ENCODE results near the gene RTN1.

RTN1 gene

GRCh38 chr14:59629444-59630287 is 240.9 kb downstream of the RTN1 start:
- no peak overlapping the region for H3K4me3 ChIP-seq (ENCODE audit: low read depth, low read length)
- DNase-seq (ENCODE audit: low read depth) = no peak
- TF ChIP-seq CTCF (IDR thresholded peaks at IDR 0.05; ENCODE audit: insufficient read depth, low read depth, low read length, missing control alignments) = no peak

GRCh38 chr14:59627011-59627520 is 243.5 kb downstream of the RTN1 start:
- no peak overlapping the region for H3K4me3 ChIP-seq (ENCODE audit: low read depth, low read length)
- DNase-seq (ENCODE audit: low read depth) = no peak
- no peak for TF ChIP-seq CTCF (IDR thresholded peaks at IDR 0.05; ENCODE audit: insufficient read depth, low read depth, low read length, missing control alignments)

GRCh38 chr14:59622631-59623030 is 247.9 kb downstream of the RTN1 start:
- no peak for DNase-seq (ENCODE audit: low read depth)
- H3K4me3 ChIP-seq (ENCODE audit: low read depth, low read length) = no peak overlapping the region
- no peak for TF ChIP-seq CTCF (IDR thresholded peaks at IDR 0.05; ENCODE audit: insufficient read depth, low read depth, low read length, missing control alignments)

GRCh38 chr14:59619061-59619460 is 251.5 kb downstream of the RTN1 start:
- TF ChIP-seq CTCF (IDR thresholded peaks at IDR 0.05; ENCODE audit: insufficient read depth, low read depth, low read length, missing control alignments) = no peak
- H3K4me3 ChIP-seq (ENCODE audit: low read depth, low read length) = no peak overlapping the region

GRCh38 chr14:59601056-59601455 is 269.5 kb downstream of the RTN1 start:
- H3K4me3 ChIP-seq (ENCODE audit: low read depth, low read length) = no peak overlapping the region
- TF ChIP-seq CTCF (IDR thresholded peaks at IDR 0.05; ENCODE audit: insufficient read depth, low read depth, low read length, missing control alignments) = no peak
- no peak for DNase-seq (ENCODE audit: low read depth)

More at GRCh38 chr14:59619061-59619460, 251.5 kb downstream of the RTN1 start:
- no peak for DNase-seq (ENCODE audit: low read depth)

- DNase-seq (ENCODE audit: low read depth) = no peak
- no peak overlapping the region for H3K4me3 ChIP-seq (ENCODE audit: low read depth, low read length)
- no peak for TF ChIP-seq CTCF (IDR thresholded peaks at IDR 0.05; ENCODE audit: insufficient read depth, low read depth, low read length, missing control alignments)
These were observed 270.2 kb downstream of the RTN1 start for GRCh38 chr14:59600211-59600945.
